K562 (cell line): ENCODE data around the gene TIGD7. TPM values are rescaled to one million over a fixed set of nuclear protein-coding genes. Genes with fewer than 3 reads are reported as not detected.

Source experiments
- BDP1 ChIP-seq: IDR thresholded peaks from 3 replicates; pipeline ENCODE4 v1.6.1; 2011; ENCODE audit not compliant: insufficient read length, insufficient read depth
- CHD1 ChIP-seq: fragments of 200-600 bp; sonication (generic); IDR thresholded peaks from one replicate; pipeline ENCODE4 v1.6.1; 2012; ENCODE audit warnings: mild to moderate bottlenecking, moderate library complexity, low read length, inconsistent platforms
- CTBP1 ChIP-seq: fragments of 450-650 bp; IDR thresholded peaks from 2 replicates; pipeline ENCODE4 v1.6.1; 2016; ENCODE audit warnings: borderline replicate concordance
- FIP1L1 ChIP-seq: fragments of 200-400 bp; formaldehyde crosslinking; IDR thresholded peaks from 2 replicates; pipeline ENCODE4 v1.6.1; 2018; ENCODE audit warnings: mild to moderate bottlenecking, low read depth, low read length; ENCODE audit not compliant: poor library complexity, severe bottlenecking
- FOXA3 ChIP-seq, 2 experiments: fragments of 450-650 bp in 1 of 2; sonication (generic) in 1 of 2; formaldehyde crosslinking; IDR thresholded peaks in 1 of 2; conservative IDR thresholded peaks in 1 of 2; 2 replicates each; pipeline versions ENCODE4 v1.4.0 to v1.8.0; 2020 to 2022; ENCODE audit warnings: mild to moderate bottlenecking in 2 of 2, missing genetic modification reagents in 1 of 2
- FOXK2 ChIP-seq, 2 experiments: fragments of 450-650 bp; IDR thresholded peaks in 1 of 2; conservative IDR thresholded peaks in 1 of 2; 2 replicates each; pipeline ENCODE4 v1.6.1; 2016; ENCODE audit warnings: low read depth in 2 of 2, mild to moderate bottlenecking in 1 of 2
- LCOR ChIP-seq: sonication (generic); formaldehyde crosslinking; IDR thresholded peaks from 2 replicates; pipeline ENCODE4 v1.8.0; 2022; ENCODE audit warnings: mild to moderate bottlenecking, missing genetic modification reagents
- NUFIP1 ChIP-seq: fragments of 450-650 bp; IDR thresholded peaks from 2 replicates; pipeline ENCODE4 v1.6.1; 2018; ENCODE audit not compliant: partially characterized antibody
- OTX1 ChIP-seq: fragments of 450-650 bp; formaldehyde crosslinking; IDR thresholded peaks from 2 replicates; pipeline ENCODE4 v1.4.0; 2022; ENCODE audit warnings: mild to moderate bottlenecking
- POLR2AphosphoS5 ChIP-seq: IDR thresholded peaks from 2 replicates; pipeline ENCODE4 v1.6.1; 2011; ENCODE audit warnings: mild to moderate bottlenecking, low read depth, low read length, moderate library complexity; ENCODE audit not compliant: control insufficient read depth, insufficient read depth
- RHOXF2B ChIP-seq: fragments of 250-450 bp; sonication (Bioruptor Pico); conservative IDR thresholded peaks from 2 replicates; pipeline ENCODE4 v1.5.1; 2021
- SMARCA5 ChIP-seq: fragments of 450-650 bp; IDR thresholded peaks from 2 replicates; pipeline ENCODE4 v1.6.1; 2016
- SRSF9 ChIP-seq: fragments of 200-400 bp; formaldehyde crosslinking; IDR thresholded peaks from 2 replicates; pipeline ENCODE4 v1.6.1; 2017; ENCODE audit warnings: low read depth, low read length, borderline replicate concordance
- TAF7 ChIP-seq: fragments of 450-650 bp; IDR thresholded peaks from 2 replicates; pipeline ENCODE4 v1.6.1; 2016; ENCODE audit warnings: missing genetic modification characterization, missing compliant biosample characterization
- YBX1 ChIP-seq: fragments of 450-650 bp; IDR thresholded peaks from 2 replicates; pipeline ENCODE4 v1.7.1; 2016; ENCODE audit warnings: mild to moderate bottlenecking
- ZNF133 ChIP-seq: fragments of 250-450 bp; sonication (Bioruptor Pico); IDR thresholded peaks from 2 replicates; pipeline ENCODE4 v1.4.0; 2020; ENCODE audit warnings: mild to moderate bottlenecking
- ZNF165 ChIP-seq: fragments of 250-450 bp; sonication (Bioruptor Pico); IDR thresholded peaks from 2 replicates; pipeline ENCODE4 v1.4.0; 2020; ENCODE audit warnings: borderline replicate concordance
- ZNF24 ChIP-seq: fragments of 450-650 bp; IDR thresholded peaks from 2 replicates; pipeline ENCODE4 v1.6.1; 2016
- ZNF274 ChIP-seq: IDR thresholded peaks from 2 replicates; pipeline ENCODE4 v1.6.1; 2011; ENCODE audit warnings: low read depth, mild to moderate bottlenecking, low read length, moderate library complexity, borderline replicate concordance
- ZNF311 ChIP-seq: fragments of 250-450 bp; sonication (Bioruptor Pico); IDR thresholded peaks from 2 replicates; pipeline ENCODE4 v1.4.0; 2020; ENCODE audit warnings: mild to moderate bottlenecking, moderate library complexity
- ZNF77 ChIP-seq: fragments of 250-450 bp; sonication (Bioruptor Pico); IDR thresholded peaks from 2 replicates; pipeline ENCODE4 v1.5.0; 2020
- polyA plus RNA-seq, 8 experiments: library from polyadenylated mRNA; depleted of rRNA in 4 of 8; stranded (reverse) in 5 of 8; unstranded in 3 of 8; fragments of >200 nt; fragmentation: Nextera tagmentation in 2 of 8; fragmentation: Illumina TruSeq in 1 of 8; extraction: Ambion mirVana in 2 of 8; extraction: Trizol in 1 of 8; gene quantifications; 2 replicates each; pipeline versions ENCODE4 v1.2.1 to v1.2.3, GENCODE V29; 2011 to 2014; ENCODE audit warnings: inconsistent platforms in 1 of 8, missing spikeins in 1 of 8
- total RNA-seq, 7 experiments: library from RNA; depleted of rRNA in 6 of 7; stranded (reverse); fragments of >200 nt in 6 of 7; fragmentation: Illumina TruSeq in 2 of 7; extraction: Trizol in 2 of 7; gene quantifications; 2 replicates each; pipeline versions ENCODE4 v1.2.1 to v1.2.3, GENCODE V29; 2011 to 2021; ENCODE audit warnings: low replicate concordance in 1 of 7
- TF ChIP-seq, protein P1 (sequence below): fragments of 450-650 bp; IDR thresholded peaks from 2 replicates; pipeline ENCODE4 v1.6.1; 2014; ENCODE audit warnings: low read depth, mild to moderate bottlenecking, moderate library complexity, borderline replicate concordance
- TF ChIP-seq, protein P2 (sequence below): fragments of 250-450 bp; sonication (Bioruptor Pico); IDR thresholded peaks from 2 replicates; pipeline ENCODE4 v1.8.0; 2021; ENCODE audit warnings: mild to moderate bottlenecking, moderate library complexity
- TF ChIP-seq, protein P3 (sequence below): sonication (generic); formaldehyde crosslinking; IDR thresholded peaks from 2 replicates; pipeline ENCODE4 v1.8.0; 2023; ENCODE audit warnings: mild to moderate bottlenecking, missing genetic modification reagents
- TF ChIP-seq, protein P4 (sequence below): fragments of 450-650 bp; IDR thresholded peaks from 2 replicates; pipeline ENCODE4 v1.6.1; 2016; ENCODE audit warnings: low read depth, mild to moderate bottlenecking, moderate library complexity

Gene TIGD7
- total and polyA plus RNA-seq, 9 of the 15 experiments (the other 6 are each of a cell fraction or from before 2014, with no cell fraction given) = 0.84 to 10.7 (median 6.7) TPM

DNA sequence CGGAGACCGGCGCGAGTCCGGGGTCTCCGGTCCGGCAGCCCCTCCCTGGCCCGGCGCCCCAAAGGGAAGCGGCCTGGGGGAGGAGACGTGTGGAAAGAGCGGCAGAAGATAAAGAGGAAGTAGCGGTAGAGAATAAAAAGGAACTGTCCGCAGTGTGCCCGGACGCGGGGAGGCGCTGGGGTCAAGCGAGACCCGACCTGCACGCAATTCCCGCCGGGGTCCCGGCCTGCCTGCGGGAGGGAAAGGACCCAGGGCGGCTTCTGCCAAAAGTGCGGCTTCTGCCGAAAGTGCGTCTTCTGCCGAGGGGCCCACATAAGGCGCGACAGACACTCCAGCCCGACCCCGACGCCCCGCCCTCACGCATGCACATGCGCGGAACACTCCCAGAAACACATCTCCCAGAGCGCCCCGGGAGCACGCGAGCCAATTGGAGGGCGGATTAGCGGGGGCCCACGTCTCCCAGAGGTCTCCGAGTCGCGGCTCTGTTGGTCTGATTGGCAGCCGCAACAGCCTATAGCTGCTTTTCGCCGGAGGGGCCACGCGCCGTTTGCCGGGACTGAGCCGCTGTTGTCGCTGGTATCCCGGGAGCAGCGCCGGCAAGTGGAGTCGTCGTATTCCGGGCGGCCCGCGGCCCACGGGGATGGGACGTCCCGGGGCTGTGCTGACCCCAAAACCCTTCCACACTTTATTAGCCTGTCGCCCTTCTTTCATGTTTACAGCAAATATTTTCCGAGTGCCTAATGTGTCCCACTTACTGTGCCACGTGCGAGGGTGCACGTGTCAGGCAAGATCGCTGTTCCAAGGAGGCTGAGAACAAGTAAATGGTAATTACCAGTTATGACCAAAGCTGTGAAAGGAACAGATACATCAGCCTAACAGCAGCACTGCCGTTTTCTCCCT lies 40.8 kb downstream of the TIGD7 start (continued):
- TF ChIP-seq POLR2AphosphoS5 (peak; percentile 51), LCOR (CRISPR knock-in tag) (peak; percentile 84), ZNF274 (no peak), RHOXF2B (no peak), YBX1 (no peak), SMARCA5 (no peak), OTX1 (CRISPR knock-in tag) (no peak), NUFIP1 (peak; percentile 57), ZNF133 (CRISPR knock-in tag) (no peak), TAF7 (tag) (no peak), ZNF24 (peak; percentile 33; the same call in 1 of the 2 replicates), CTBP1 (0 out of 2 replicates have a peak, but pooled peaks have one; percentile 11), ZNF77 (CRISPR knock-in tag) (no peak), BDP1 (no peak), SRSF9 (no peak), FOXK2 (conservative IDR thresholded peaks at IDR 0.05 in 1 of 2, IDR thresholded peaks at IDR 0.05 in 1 of 2; ENCODE audit: low read depth in 2 of 2) (peak; percentile 83 to 87; a peak in 3 of 4 replicates), FIP1L1 (peak; percentile 81), ZNF311 (no peak), CHD1 (peak; percentile 60), ZNF165 (CRISPR knock-in tag) (no peak), FOXA3 (CRISPR knock-in tag; conservative IDR thresholded peaks at IDR 0.05 in 1 of 2, IDR thresholded peaks at IDR 0.05 in 1 of 2) (peak in 1 of 2 experiments; percentile 91; a peak in 2 of 4 replicates)
- TF ChIP-seq, protein P1, sequence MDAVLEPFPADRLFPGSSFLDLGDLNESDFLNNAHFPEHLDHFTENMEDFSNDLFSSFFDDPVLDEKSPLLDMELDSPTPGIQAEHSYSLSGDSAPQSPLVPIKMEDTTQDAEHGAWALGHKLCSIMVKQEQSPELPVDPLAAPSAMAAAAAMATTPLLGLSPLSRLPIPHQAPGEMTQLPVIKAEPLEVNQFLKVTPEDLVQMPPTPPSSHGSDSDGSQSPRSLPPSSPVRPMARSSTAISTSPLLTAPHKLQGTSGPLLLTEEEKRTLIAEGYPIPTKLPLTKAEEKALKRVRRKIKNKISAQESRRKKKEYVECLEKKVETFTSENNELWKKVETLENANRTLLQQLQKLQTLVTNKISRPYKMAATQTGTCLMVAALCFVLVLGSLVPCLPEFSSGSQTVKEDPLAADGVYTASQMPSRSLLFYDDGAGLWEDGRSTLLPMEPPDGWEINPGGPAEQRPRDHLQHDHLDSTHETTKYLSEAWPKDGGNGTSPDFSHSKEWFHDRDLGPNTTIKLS = peak; percentile 92; the same call in 1 of the 2 replicates
- TF ChIP-seq, protein P2, sequence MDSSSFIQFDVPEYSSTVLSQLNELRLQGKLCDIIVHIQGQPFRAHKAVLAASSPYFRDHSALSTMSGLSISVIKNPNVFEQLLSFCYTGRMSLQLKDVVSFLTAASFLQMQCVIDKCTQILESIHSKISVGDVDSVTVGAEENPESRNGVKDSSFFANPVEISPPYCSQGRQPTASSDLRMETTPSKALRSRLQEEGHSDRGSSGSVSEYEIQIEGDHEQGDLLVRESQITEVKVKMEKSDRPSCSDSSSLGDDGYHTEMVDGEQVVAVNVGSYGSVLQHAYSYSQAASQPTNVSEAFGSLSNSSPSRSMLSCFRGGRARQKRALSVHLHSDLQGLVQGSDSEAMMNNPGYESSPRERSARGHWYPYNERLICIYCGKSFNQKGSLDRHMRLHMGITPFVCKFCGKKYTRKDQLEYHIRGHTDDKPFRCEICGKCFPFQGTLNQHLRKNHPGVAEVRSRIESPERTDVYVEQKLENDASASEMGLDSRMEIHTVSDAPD (CRISPR knock-in tag) = no peak
- TF ChIP-seq, protein P3, sequence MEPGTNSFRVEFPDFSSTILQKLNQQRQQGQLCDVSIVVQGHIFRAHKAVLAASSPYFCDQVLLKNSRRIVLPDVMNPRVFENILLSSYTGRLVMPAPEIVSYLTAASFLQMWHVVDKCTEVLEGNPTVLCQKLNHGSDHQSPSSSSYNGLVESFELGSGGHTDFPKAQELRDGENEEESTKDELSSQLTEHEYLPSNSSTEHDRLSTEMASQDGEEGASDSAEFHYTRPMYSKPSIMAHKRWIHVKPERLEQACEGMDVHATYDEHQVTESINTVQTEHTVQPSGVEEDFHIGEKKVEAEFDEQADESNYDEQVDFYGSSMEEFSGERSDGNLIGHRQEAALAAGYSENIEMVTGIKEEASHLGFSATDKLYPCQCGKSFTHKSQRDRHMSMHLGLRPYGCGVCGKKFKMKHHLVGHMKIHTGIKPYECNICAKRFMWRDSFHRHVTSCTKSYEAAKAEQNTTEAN (CRISPR knock-in tag) = peak; percentile 87; the same call in 1 of the 2 replicates
- TF ChIP-seq, protein P4, sequence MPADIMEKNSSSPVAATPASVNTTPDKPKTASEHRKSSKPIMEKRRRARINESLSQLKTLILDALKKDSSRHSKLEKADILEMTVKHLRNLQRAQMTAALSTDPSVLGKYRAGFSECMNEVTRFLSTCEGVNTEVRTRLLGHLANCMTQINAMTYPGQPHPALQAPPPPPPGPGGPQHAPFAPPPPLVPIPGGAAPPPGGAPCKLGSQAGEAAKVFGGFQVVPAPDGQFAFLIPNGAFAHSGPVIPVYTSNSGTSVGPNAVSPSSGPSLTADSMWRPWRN = peak; percentile 77
